ENCODE data around the gene ALG12.

- TF ChIP-seq, protein P1, sequence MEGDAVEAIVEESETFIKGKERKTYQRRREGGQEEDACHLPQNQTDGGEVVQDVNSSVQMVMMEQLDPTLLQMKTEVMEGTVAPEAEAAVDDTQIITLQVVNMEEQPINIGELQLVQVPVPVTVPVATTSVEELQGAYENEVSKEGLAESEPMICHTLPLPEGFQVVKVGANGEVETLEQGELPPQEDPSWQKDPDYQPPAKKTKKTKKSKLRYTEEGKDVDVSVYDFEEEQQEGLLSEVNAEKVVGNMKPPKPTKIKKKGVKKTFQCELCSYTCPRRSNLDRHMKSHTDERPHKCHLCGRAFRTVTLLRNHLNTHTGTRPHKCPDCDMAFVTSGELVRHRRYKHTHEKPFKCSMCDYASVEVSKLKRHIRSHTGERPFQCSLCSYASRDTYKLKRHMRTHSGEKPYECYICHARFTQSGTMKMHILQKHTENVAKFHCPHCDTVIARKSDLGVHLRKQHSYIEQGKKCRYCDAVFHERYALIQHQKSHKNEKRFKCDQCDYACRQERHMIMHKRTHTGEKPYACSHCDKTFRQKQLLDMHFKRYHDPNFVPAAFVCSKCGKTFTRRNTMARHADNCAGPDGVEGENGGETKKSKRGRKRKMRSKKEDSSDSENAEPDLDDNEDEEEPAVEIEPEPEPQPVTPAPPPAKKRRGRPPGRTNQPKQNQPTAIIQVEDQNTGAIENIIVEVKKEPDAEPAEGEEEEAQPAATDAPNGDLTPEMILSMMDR (IDR thresholded peaks at IDR 0.05; ENCODE audit: insufficient read depth, low read depth, low read length) = no peak
- TF ChIP-seq EZH2 (IDR thresholded peaks at IDR 0.05; ENCODE audit: insufficient read depth, low read length) = no peak
These were observed 43.9 kb upstream of the ALG12 start for GRCh38 chr22:49962012-49962750.
